Neural cell (in vitro differentiated cells): Measurements from ENCODE around the gene ASB18. TPM values are rescaled to one million over a fixed set of nuclear protein-coding genes. Genes with fewer than 3 reads are reported as not detected.

Source experiments
- H2AFZ ChIP-seq: fragments of 200-600, 300-800 bp; sonication (generic), shearing (Covaris generic); 2 replicates; pipeline ENCODE4 v1.6.0; 2014; ENCODE audit warnings: low read depth, mild to moderate bottlenecking, antibody characterized with exemption, low read length, moderate library complexity
- H3F3A ChIP-seq: fragments of 200-600 bp; shearing (Covaris generic); 2 replicates; pipeline ENCODE4 v1.6.1; 2016; ENCODE audit warnings: mild to moderate bottlenecking, moderate library complexity, mixed read lengths, antibody characterized with exemption, low read length; ENCODE audit not compliant: insufficient read depth, poor library complexity, severe bottlenecking
- H3K27ac ChIP-seq: fragments of 200-600, 300-800 bp; sonication (generic), shearing (Covaris generic); 2 replicates; pipeline ENCODE4 v1.5.1; 2014; ENCODE audit warnings: mild to moderate bottlenecking, low read length, moderate library complexity
- H3K27me3 ChIP-seq: fragments of 300-800, 200-600 bp; sonication (generic), shearing (Covaris generic); 2 replicates; pipeline ENCODE4 v1.6.0; 2014; ENCODE audit warnings: mild to moderate bottlenecking, low read depth, low read length, moderate library complexity; ENCODE audit not compliant: insufficient read depth
- H3K36me3 ChIP-seq: fragments of 300-800, 200-600 bp; sonication (generic), shearing (Covaris generic); 2 replicates; pipeline ENCODE4 v1.5.1; 2014; ENCODE audit warnings: mild to moderate bottlenecking, antibody characterized with exemption, low read length, moderate library complexity; ENCODE audit not compliant: insufficient read depth
- H3K4me2 ChIP-seq: fragments of 300-800, 200-600 bp; sonication (generic), shearing (Covaris generic); 2 replicates; pipeline ENCODE4 v1.6.0; 2014; ENCODE audit warnings: mild to moderate bottlenecking, low read length
- H3K4me3 ChIP-seq: fragments of 300-800, 200-600 bp; sonication (generic), shearing (Covaris generic); 2 replicates; pipeline ENCODE4 v1.5.1; 2014; ENCODE audit warnings: mild to moderate bottlenecking, low read length, moderate library complexity
- H3K79me2 ChIP-seq: fragments of 200-600 bp; shearing (Covaris generic); replicated peaks from 2 replicates; pipeline ENCODE4 v1.6.0; 2014; ENCODE audit warnings: mild to moderate bottlenecking, low read length, moderate library complexity; ENCODE audit not compliant: insufficient read depth
- H3K9ac ChIP-seq: fragments of 300-800, 200-600 bp; sonication (generic), shearing (Covaris generic); 2 replicates; pipeline ENCODE4 v1.6.1; 2016; ENCODE audit warnings: mild to moderate bottlenecking, low read length, mixed read lengths
- H3K9me2 ChIP-seq: fragments of 200-600 bp; shearing (Covaris generic); 2 replicates; pipeline ENCODE4 v1.6.1; 2016; ENCODE audit warnings: mild to moderate bottlenecking, low read length, mixed read lengths; ENCODE audit not compliant: insufficient read depth
- H3K9me3 ChIP-seq: fragments of 200-600, 300-800 bp; sonication (generic), shearing (Covaris generic); 2 replicates; pipeline ENCODE4 v1.6.1; 2016; ENCODE audit warnings: mild to moderate bottlenecking, mixed run types, low read length, moderate library complexity, mixed read lengths
- H4K20me1 ChIP-seq: fragments of 200-600 bp; shearing (Covaris generic); 2 replicates; pipeline ENCODE4 v1.6.1; 2016; ENCODE audit warnings: mild to moderate bottlenecking, mixed run types; ENCODE audit not compliant: insufficient read depth
- EP300 ChIP-seq: fragments of 450-650 bp; conservative IDR thresholded peaks from 2 replicates; pipeline ENCODE4 v1.6.1; 2014; ENCODE audit warnings: antibody characterized with exemption, mild to moderate bottlenecking, moderate library complexity; ENCODE audit not compliant: poor library complexity, severe bottlenecking
- EZH2 ChIP-seq: fragments of 200-600, 300-800 bp; shearing (Covaris generic), sonication (generic); IDR thresholded peaks from 2 replicates; pipeline ENCODE4 v1.6.1; 2014; ENCODE audit warnings: antibody characterized with exemption, low read length, borderline replicate concordance, mild to moderate bottlenecking; ENCODE audit not compliant: insufficient read depth, poor library complexity, severe bottlenecking
- MXI1 ChIP-seq: fragments of 450-650 bp; conservative IDR thresholded peaks from 2 replicates; pipeline ENCODE4 v1.6.1; 2014; ENCODE audit warnings: antibody characterized with exemption, mild to moderate bottlenecking; ENCODE audit not compliant: poor library complexity, severe bottlenecking
- POLR2AphosphoS5 ChIP-seq: IDR thresholded peaks from 2 replicates; pipeline ENCODE4 v1.6.1; 2012
- RAD21 ChIP-seq: fragments of 450-650 bp; conservative IDR thresholded peaks from 2 replicates; pipeline ENCODE4 v1.6.1; 2014; ENCODE audit warnings: antibody characterized with exemption, mild to moderate bottlenecking, moderate library complexity
- SMC3 ChIP-seq: fragments of 450-650 bp; conservative IDR thresholded peaks from 2 replicates; pipeline ENCODE4 v1.6.1; 2014; ENCODE audit warnings: antibody characterized with exemption, mild to moderate bottlenecking, moderate library complexity; ENCODE audit not compliant: poor library complexity
- TAF1 ChIP-seq: IDR thresholded peaks from 2 replicates; pipeline ENCODE4 v1.6.1; 2012; ENCODE audit warnings: low read depth
- polyA plus RNA-seq: library from polyadenylated mRNA; depleted of rRNA; stranded (reverse); fragments of >200 nt; gene quantifications from 2 replicates; pipeline ENCODE4 v1.2.3, GENCODE V29; 2014
- TF ChIP-seq, protein P1 (sequence below): fragments of 450-650 bp; IDR thresholded peaks from 2 replicates; pipeline ENCODE4 v1.5.1; 2014; ENCODE audit warnings: antibody characterized with exemption, mild to moderate bottlenecking, moderate library complexity; ENCODE audit not compliant: poor library complexity, severe bottlenecking
- TF ChIP-seq, protein P2 (sequence below): IDR thresholded peaks from 2 replicates; pipeline ENCODE4 v1.6.1; 2012; ENCODE audit warnings: borderline replicate concordance

ASB18 gene
- polyA plus RNA-seq, 1 donor from 2014 or later, result not detected

DNA sequence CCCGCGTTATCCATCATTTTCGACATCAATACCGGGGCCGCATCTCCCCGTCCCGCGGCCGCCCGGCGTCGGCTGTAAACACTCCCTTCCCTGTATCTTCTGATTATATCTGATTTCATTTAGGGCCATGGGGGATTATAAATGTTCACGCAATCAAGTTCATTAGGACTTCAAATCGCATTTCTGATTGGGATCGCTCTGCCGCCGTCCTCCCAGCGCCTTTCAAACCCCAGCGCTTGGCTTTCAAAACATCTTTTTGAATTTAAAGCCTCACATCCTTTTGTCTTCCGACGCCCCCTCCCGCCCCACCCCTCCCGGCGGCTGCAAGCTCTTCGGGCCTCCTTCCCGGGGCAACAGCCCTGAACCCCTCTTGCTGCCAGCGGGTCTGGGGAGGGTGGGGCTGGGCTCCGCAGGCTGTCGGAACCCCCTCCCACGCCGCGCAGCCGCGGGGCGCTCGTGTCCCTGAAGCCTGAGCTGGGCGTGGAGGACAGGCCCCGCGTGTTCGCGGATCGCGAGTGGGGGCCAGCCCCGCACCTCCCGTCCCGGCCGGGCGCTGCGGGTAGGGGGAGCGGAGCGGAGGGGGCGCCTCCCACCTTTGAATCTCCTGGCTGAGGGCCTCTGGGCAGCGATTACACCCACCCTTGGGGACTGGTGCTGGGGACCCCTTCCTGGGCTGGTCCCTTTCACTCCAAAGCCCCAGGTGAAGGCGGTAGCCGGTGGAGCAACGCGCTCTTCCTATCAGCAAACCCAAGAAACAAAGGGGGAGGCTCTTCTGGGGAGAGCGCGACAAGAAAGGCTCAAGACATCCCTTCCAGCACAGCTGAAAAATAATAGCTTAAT is 84.8 kb downstream of the ASB18 start:
- Histone ChIP-seq H3F3A (no peaks in the 10 kb centered on the region), H3K27me3 (peaks cover 85% of the 10 kb centered on the region), H3K4me2 (no peak overlapping the region), H3K79me2 (no peaks in the 10 kb centered on the region), H3K9ac (no peak overlapping the region), H3K9me2 (no peaks in the 10 kb centered on the region), H2AFZ (no peak overlapping the region), H3K9me3 (no peaks in the 10 kb centered on the region), H4K20me1 (no peaks in the 10 kb centered on the region), H3K36me3 (no peaks in the 10 kb centered on the region), H3K4me3 (peak overlapping the region; percentile 20), H3K27ac (no peak overlapping the region)
- TF ChIP-seq TAF1 (no peak), MXI1 (no peak), EZH2 (no peak), EP300 (no peak), POLR2AphosphoS5 (no peak), SMC3 (no peak), RAD21 (no peak)
- TF ChIP-seq, protein P1, sequence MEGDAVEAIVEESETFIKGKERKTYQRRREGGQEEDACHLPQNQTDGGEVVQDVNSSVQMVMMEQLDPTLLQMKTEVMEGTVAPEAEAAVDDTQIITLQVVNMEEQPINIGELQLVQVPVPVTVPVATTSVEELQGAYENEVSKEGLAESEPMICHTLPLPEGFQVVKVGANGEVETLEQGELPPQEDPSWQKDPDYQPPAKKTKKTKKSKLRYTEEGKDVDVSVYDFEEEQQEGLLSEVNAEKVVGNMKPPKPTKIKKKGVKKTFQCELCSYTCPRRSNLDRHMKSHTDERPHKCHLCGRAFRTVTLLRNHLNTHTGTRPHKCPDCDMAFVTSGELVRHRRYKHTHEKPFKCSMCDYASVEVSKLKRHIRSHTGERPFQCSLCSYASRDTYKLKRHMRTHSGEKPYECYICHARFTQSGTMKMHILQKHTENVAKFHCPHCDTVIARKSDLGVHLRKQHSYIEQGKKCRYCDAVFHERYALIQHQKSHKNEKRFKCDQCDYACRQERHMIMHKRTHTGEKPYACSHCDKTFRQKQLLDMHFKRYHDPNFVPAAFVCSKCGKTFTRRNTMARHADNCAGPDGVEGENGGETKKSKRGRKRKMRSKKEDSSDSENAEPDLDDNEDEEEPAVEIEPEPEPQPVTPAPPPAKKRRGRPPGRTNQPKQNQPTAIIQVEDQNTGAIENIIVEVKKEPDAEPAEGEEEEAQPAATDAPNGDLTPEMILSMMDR, result no peak
- TF ChIP-seq, protein P2, sequence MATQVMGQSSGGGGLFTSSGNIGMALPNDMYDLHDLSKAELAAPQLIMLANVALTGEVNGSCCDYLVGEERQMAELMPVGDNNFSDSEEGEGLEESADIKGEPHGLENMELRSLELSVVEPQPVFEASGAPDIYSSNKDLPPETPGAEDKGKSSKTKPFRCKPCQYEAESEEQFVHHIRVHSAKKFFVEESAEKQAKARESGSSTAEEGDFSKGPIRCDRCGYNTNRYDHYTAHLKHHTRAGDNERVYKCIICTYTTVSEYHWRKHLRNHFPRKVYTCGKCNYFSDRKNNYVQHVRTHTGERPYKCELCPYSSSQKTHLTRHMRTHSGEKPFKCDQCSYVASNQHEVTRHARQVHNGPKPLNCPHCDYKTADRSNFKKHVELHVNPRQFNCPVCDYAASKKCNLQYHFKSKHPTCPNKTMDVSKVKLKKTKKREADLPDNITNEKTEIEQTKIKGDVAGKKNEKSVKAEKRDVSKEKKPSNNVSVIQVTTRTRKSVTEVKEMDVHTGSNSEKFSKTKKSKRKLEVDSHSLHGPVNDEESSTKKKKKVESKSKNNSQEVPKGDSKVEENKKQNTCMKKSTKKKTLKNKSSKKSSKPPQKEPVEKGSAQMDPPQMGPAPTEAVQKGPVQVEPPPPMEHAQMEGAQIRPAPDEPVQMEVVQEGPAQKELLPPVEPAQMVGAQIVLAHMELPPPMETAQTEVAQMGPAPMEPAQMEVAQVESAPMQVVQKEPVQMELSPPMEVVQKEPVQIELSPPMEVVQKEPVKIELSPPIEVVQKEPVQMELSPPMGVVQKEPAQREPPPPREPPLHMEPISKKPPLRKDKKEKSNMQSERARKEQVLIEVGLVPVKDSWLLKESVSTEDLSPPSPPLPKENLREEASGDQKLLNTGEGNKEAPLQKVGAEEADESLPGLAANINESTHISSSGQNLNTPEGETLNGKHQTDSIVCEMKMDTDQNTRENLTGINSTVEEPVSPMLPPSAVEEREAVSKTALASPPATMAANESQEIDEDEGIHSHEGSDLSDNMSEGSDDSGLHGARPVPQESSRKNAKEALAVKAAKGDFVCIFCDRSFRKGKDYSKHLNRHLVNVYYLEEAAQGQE, result no peak

DNA sequence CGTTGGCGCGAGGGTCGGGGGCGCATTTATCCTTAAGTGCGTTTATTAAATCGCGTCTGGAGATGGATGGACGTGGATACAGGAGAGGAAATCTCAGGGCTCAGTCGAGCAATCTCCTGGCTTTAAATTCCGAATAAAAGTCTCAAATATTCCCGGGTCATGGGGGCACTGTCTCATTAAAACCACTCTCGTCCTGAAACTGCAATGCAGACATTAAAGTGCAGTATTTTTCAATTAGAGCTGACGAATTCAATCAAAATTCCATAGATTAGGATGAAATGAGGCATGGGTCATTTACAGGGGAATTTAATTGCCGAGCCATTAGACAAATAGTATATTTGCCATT is 85.3 kb downstream of the ASB18 start:
- Histone ChIP-seq H3K27ac (no peak overlapping the region), H3K36me3 (no peaks in the 10 kb centered on the region), H3K9ac (no peak overlapping the region), H3K9me2 (no peaks in the 10 kb centered on the region), H3K4me2 (no peak overlapping the region), H3K79me2 (no peaks in the 10 kb centered on the region), H3F3A (no peaks in the 10 kb centered on the region), H4K20me1 (no peaks in the 10 kb centered on the region), H3K4me3 (peak overlapping the region; percentile 52), H2AFZ (no peak overlapping the region), H3K9me3 (no peaks in the 10 kb centered on the region), H3K27me3 (peaks cover 91% of the 10 kb centered on the region)
- peak; percentile 47 for TF ChIP-seq EZH2
- TF ChIP-seq, protein P2, result no peak
